ENCODE data around the gene ZBTB11.
"Not testable (repeated sequence)": the region's sequence is repeated elsewhere in the genome, so short reads cannot be mapped to it uniquely, and the experiment has no call there.

The ZBTB11 gene

GRCh38 chr3:101689286-101689685 lies 12.4 kb upstream of the ZBTB11 start:
- no peak for DNase-seq

GRCh38 chr3:101687142-101687931 lies 10.4 kb upstream of the ZBTB11 start:
- no peak for DNase-seq

DNA sequence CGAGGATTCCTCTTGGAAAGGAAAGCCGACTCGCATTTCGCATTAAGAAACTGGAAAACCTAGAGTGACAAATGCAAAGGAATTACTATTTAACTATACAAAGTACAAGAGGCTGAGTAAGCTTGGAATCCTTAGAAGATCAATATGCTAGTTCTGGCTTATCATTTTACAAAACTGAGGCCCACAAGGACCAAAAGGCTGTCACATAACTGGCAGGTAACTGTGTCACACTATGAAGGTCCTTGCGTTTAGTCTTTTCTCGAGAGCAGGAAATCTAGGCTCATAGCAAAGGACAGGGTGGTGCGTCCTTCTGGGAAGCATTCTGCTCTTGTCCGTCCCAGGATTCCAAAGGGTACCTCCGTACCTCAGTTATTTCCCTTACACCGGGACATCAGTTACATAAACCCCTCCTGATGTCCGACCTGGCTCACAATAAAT lies 9.0 kb upstream of the ZBTB11 start:
- DNase-seq: no peak

DNA sequence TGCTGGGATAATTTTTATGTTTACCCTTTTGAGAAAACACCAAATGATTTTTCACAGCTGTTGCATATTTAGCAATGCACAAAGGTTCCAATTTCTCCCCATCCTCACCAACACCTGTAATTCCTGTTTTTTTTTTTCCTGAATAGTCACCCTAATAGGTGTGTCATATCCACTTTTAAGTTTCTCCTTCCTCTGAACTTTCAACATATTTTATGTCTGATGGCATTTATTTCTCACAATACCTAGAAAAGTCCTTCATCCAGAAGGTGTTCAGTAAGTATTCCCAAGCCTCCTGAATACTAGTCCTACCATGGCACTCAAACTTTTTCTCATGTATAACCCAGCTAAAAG lies 8.1 kb upstream of the ZBTB11 start:
- DNase-seq: no peak

- no peak for DNase-seq
Observed at GRCh38 chr3:101680466-101680865, 3.5 kb upstream of the ZBTB11 start.

- DNase-seq: not testable (repeated sequence)
Observed at GRCh38 chr3:101678837-101679236, 1.9 kb upstream of the ZBTB11 start.

DNA sequence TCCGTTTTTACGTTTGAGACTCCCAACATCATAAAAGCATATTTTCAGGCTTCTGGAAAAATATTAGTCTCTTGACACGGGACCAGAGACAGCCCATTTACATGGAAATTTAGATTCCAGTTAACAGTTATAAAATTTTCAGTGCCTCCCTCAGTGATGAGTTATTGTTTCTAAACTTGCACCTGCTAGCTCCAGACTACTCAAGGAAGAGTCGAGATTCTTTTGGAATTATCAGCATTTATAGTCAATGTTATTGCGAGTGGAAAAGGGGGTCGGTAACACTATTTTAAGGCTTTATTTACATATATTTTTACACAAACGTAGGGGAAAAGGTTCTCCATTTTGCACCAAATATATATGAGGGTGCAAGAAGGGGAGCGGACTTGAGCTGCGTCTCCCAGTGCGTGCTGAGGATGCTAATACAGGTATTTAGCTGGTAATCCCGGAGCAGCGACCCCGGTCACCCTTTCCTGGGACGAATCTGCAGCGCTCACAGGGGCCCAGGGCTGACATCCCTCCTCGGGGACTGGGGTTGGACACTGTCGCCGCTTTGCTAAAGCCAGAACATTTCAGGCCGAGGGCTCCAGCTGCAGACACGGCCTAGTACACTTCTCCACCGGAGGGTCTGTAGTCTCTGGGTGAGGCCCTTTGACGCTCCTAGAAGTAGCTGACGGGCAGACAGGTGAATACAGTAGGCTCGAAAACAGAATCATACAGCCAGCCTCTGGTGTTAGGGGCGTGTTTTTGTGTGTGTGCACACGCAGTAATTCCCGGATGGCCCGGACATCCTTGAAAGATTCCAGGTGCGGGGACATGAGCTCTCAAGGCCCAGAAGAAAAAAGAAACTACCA lies 729 bp upstream of the ZBTB11 start:
- DNase-seq: no peak

- DNase-seq: no peak
Observed at GRCh38 chr3:101676216-101676764, 642 bp downstream of the ZBTB11 start.

GRCh38 chr3:101675709-101676215 lies 1.2 kb downstream of the ZBTB11 start:
- no peak for DNase-seq

GRCh38 chr3:101674518-101674917 lies 2.4 kb downstream of the ZBTB11 start:
- no peak for DNase-seq

DNA sequence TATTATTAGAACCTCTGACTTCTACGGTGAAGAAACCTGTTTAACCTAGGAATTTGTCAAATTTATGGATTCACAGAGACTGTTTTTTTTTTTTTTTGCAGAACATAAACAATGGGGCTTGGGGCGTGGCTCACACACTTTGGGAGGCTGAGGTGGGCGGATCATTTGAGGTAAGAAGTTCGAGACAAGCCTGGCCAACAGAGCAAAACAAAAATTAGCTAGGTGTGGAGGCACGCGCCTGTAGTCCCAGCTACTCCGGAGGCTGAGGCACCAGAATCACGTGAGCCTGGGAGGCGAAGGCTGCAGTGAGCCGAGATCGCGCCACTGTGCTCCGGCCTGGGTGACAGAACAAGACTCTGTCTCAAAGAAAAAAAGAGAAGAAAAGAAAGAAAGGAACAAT lies 3.0 kb downstream of the ZBTB11 start:
- no peak for DNase-seq

DNA sequence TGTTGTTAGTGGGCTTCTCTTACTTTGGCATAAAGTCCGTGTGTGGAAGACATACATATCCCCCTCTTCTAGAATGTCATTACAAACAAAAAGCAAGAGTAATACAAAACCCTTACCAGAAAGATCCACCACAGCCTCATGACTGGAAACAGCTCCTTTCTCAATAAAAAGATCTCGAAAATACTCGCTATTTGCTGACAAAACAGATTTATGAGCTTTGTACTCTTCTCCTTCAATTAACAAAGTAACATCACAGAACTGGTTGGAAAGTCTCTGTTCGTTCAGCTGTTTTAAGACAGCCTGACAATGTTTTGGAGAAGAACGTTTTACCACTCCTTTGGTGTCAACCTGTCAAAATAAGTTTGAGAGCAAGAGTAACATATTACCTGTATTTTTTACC lies 5.9 kb downstream of the ZBTB11 start:
- DNase-seq: no peak

DNA sequence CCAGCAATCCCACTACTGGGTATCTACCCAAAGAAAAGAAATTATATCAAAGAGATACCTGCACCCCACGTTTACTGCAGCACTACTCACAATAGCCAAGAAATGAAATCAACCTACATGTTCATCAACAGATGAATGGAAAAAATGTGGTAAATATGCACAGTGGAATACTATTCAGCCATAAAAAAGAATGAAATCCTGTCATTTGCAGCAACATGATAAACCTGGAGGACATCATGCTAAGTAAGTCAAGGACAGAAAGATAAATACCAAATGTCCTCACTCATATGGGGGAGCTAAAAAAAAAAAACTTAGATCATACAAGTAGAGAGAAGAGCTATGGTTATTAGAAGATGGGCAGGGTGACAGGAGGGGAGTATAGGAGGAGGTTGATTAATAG lies 9.1 kb downstream of the ZBTB11 start:
- DNase-seq: no peak

DNA sequence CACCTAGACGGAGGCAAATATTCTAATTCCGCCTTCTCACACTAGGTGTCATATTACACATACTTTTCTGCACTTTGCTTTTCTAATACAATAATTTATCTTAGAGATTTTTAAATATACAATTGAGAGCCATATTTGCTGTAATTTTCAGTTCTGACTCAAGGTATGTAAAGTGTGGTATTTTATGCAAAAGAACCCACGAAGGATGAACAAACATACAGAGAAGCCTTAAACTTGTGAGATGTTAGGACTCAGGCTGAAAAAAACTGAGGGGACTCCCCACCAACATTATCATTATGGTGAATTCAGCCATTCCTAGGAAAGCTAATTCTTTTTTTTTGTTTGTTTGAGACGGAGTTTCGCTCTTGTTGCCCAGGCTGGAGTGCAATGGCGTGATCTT lies 9.6 kb downstream of the ZBTB11 start:
- DNase-seq: no peak

DNA sequence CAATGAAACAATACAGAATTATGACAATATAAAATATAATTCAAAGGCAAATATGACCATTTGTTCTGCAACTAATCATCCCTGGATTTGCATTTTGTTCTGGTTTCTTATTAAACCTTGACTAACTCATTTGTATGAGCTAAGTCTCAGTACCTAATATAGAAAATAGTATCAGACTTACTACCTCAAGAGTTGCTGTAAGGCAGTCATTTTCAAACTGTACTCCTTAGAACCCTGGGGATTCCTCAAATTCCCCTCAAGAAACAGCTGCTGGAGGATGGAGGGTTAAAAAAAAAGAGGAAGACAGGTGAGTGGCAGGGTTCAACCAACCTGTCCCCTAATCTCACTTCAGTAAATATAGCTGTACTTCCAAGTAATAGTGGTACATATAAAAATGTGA lies 11.1 kb downstream of the ZBTB11 start:
- DNase-seq: no peak

- DNase-seq: no peak
Observed at GRCh38 chr3:101665357-101665756, 11.6 kb downstream of the ZBTB11 start.

DNA sequence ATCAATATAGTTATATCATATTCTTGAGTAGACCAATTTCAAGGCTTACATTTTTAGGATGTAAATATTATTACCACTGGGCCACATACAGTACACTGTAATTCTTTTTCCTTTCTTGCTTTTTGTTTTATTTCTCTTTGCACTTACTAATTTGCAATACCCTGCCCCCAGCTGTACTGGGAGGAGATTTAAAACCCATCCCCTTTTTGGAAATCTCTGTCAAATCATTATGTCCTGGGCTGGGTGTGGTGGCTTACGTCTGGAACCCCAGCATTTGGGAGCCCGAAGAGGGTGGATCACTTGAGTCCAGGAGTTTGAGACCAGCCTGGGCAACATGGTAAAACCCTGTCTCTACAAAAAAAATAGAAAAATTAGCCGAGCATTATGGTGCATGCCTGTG lies 16.2 kb downstream of the ZBTB11 start:
- no peak for DNase-seq

GRCh38 chr3:101656651-101657050 lies 20.3 kb downstream of the ZBTB11 start:
- no peak for DNase-seq

- no peak for DNase-seq
Observed at GRCh38 chr3:101646726-101647125, 30.2 kb downstream of the ZBTB11 start.

DNA sequence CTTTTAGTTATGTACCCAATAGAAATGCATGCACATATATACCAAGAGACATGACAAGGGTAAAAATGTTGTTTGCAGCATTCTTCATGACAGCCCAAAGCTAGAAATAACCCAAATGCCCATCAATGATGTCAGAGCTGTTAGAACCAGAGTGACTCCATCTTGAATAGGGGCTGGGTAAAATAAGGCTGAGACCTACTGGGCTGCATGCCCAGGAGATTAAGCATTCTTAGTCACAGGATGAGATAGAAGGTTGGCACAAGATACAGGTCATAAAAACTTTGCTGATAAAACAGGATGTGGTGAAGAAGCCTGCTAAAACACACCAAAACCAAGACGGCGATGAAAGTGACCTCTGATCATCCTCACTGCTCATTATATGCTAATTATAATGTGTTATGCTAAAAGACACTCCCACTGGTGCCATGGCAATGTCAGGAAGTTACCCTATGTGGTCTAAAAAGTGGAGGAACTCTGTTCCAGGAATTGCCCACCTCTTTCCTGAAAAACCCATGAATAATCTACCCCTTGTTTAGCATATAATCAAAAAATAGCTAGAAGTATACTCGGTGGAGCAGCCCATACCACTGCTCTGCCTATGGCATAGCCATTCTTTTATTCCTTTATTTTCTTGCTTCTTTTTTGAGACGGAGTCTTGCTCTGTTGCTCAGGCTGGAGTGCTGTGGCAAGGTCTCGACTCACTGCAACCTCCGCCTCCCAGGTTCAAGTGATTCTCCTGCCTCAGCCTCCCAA lies 32.9 kb downstream of the ZBTB11 start:
- DNase-seq: no peak

GRCh38 chr3:101643009-101643844 lies 33.7 kb downstream of the ZBTB11 start:
- DNase-seq: no peak

GRCh38 chr3:101642441-101642840 lies 34.5 kb downstream of the ZBTB11 start:
- DNase-seq: no peak
